ENCODE results near the gene BANF2. TPM values are rescaled to one million over a fixed set of nuclear protein-coding genes. Genes with fewer than 3 reads are reported as not detected.

BANF2 gene
- total and polyA plus RNA-seq, 2 of the 13 experiments (the other 11 are each of a cell fraction or from before 2014, with no cell fraction given), result 0.35 TPM; not detected in 1

DNA sequence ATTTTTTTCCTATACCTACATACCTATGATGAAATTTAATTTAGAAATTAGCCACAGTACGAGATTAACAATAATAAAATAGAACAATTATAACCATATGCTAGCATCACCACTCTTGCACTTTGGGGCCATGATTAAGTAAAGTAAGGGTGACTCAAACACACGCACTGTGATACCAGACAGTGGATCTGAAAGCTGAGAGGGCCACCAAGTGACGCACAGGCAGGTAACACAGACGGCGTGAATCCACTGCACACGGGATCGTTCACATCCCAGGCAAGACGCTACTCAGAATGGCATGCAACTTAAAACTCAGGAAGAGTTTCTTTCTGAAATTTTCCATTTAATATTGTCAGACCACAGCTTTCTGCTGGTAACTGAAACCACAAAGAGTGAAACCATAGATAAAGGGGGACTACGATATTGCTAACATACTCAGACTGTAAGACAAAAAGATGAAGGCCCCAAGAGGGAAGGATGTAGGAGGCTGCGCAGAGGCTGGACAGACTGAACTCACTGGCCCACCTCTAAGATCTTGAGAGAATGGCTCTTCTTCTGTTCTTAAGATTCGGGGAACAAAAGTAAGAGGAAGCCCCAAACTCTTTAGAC, 35.6 kb upstream of the BANF2 start:
- peaks cover 95% of the 10 kb centered on the region for H4K20me1 ChIP-seq (ENCODE audit: insufficient read depth, low read length)
- POLR2A ChIA-PET, result interaction anchor here (0.8 to 4.5 kb wide), 4 partner anchors 9 to 18 kb away, joined by 3 to 18 read pairs (median 12); partner anchors contain the start of gene RRBP1
- peaks cover 28 to 67% of the 10 kb centered on the region in 2 experiments for H3K36me3 ChIP-seq (replicated peaks in 1 of 2; ENCODE audit: control insufficient read depth in 1 of 2, insufficient read depth in 2 of 2, low read length in 2 of 2)
- H3K4me1 ChIP-seq (ENCODE audit: insufficient read depth, low read length), result peaks cover 60% of the 10 kb centered on the region
- H3K27ac ChIP-seq (ENCODE audit: extremely low read length, insufficient read depth, low read length), result no peak overlapping the region
- FAIRE-seq, result no peak
- ATAC-seq, result peak; percentile 4; the same call in 2 of the 3 replicates
- in situ Hi-C loops (cut with HindIII; ENCODE audit: extremely low pct_ligation_motif_present, low pct_unique_long_range_greater_than_20kb), result no loop called here
- DNase-seq (ENCODE audit: low spot score), result no peak
- H3K9me3 ChIP-seq (ENCODE audit: low read length), result no peaks in the 10 kb centered on the region
- BruUV-seq (replicated peaks), result no TSS peak
- intact Hi-C loops (cut with micrococcal nuclease; ENCODE audit: unreplicated experiment), result no loop called here
- H2AFZ ChIP-seq (ENCODE audit: low read length), result no peak overlapping the region
- H3K79me2 ChIP-seq (ENCODE audit: insufficient read depth, low read length), result peaks cover 95% of the 10 kb centered on the region
- WGBS (ENCODE audit: low lambda C conversion rate), result 93% methylated on average over 11 of the region's 11 CpGs
- H3K9ac ChIP-seq (ENCODE audit: insufficient read depth, low read depth, low read length), result no peak overlapping the region
- TF ChIP-seq RBM22 (optimal IDR thresholded peaks at IDR 0.05; ENCODE audit: low read length) (peak; percentile 95), ZNF501 (CRISPR knock-in tag; IDR thresholded peaks at IDR 0.05) (0 out of 2 replicates have a peak, but pooled peaks have one; percentile 33), TAF15 (IDR thresholded peaks at IDR 0.05; ENCODE audit: low read depth, low read length, poor library complexity, severe bottlenecking) (no peak)
- TF ChIP-seq, protein P1, sequence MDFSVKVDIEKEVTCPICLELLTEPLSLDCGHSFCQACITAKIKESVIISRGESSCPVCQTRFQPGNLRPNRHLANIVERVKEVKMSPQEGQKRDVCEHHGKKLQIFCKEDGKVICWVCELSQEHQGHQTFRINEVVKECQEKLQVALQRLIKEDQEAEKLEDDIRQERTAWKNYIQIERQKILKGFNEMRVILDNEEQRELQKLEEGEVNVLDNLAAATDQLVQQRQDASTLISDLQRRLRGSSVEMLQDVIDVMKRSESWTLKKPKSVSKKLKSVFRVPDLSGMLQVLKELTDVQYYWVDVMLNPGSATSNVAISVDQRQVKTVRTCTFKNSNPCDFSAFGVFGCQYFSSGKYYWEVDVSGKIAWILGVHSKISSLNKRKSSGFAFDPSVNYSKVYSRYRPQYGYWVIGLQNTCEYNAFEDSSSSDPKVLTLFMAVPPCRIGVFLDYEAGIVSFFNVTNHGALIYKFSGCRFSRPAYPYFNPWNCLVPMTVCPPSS (IDR thresholded peaks at IDR 0.05), result no peak
- TF ChIP-seq, protein P2, sequence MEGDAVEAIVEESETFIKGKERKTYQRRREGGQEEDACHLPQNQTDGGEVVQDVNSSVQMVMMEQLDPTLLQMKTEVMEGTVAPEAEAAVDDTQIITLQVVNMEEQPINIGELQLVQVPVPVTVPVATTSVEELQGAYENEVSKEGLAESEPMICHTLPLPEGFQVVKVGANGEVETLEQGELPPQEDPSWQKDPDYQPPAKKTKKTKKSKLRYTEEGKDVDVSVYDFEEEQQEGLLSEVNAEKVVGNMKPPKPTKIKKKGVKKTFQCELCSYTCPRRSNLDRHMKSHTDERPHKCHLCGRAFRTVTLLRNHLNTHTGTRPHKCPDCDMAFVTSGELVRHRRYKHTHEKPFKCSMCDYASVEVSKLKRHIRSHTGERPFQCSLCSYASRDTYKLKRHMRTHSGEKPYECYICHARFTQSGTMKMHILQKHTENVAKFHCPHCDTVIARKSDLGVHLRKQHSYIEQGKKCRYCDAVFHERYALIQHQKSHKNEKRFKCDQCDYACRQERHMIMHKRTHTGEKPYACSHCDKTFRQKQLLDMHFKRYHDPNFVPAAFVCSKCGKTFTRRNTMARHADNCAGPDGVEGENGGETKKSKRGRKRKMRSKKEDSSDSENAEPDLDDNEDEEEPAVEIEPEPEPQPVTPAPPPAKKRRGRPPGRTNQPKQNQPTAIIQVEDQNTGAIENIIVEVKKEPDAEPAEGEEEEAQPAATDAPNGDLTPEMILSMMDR (CRISPR knock-in tag; IDR thresholded peaks at IDR 0.05), result 0 out of 2 replicates have a peak, but pooled peaks have one; percentile 7
- TF ChIP-seq, protein P3, sequence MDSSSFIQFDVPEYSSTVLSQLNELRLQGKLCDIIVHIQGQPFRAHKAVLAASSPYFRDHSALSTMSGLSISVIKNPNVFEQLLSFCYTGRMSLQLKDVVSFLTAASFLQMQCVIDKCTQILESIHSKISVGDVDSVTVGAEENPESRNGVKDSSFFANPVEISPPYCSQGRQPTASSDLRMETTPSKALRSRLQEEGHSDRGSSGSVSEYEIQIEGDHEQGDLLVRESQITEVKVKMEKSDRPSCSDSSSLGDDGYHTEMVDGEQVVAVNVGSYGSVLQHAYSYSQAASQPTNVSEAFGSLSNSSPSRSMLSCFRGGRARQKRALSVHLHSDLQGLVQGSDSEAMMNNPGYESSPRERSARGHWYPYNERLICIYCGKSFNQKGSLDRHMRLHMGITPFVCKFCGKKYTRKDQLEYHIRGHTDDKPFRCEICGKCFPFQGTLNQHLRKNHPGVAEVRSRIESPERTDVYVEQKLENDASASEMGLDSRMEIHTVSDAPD (CRISPR knock-in tag; IDR thresholded peaks at IDR 0.05), result no peak
- TF ChIP-seq, protein P4, sequence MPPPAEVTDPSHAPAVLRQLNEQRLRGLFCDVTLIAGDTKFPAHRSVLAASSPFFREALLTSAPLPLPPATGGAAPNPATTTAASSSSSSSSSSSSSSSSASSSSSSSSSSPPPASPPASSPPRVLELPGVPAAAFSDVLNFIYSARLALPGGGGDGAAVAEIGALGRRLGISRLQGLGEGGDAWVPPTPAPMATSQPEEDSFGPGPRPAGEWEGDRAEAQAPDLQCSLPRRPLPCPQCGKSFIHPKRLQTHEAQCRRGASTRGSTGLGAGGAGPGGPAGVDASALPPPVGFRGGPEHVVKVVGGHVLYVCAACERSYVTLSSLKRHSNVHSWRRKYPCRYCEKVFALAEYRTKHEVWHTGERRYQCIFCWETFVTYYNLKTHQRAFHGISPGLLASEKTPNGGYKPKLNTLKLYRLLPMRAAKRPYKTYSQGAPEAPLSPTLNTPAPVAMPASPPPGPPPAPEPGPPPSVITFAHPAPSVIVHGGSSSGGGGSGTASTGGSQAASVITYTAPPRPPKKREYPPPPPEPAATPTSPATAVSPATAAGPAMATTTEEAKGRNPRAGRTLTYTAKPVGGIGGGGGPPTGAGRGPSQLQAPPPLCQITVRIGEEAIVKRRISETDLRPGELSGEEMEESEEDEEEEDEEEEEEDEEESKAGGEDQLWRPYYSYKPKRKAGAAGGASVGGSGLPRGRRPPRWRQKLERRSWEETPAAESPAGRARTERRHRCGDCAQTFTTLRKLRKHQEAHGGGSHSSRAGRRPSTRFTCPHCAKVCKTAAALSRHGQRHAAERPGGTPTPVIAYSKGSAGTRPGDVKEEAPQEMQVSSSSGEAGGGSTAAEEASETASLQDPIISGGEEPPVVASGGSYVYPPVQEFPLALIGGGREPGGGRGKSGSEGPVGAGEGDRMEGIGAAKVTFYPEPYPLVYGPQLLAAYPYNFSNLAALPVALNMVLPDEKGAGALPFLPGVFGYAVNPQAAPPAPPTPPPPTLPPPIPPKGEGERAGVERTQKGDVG (CRISPR knock-in tag; IDR thresholded peaks at IDR 0.05; ENCODE audit: borderline replicate concordance), result peak; percentile 28; the same call in 1 of the 2 replicates
- no peaks in the 10 kb centered on the region for H3K27me3 ChIP-seq (ENCODE audit: control insufficient read depth in 1 of 2, insufficient read depth in 2 of 2, low read length in 2 of 2)
- H3K4me2 ChIP-seq (ENCODE audit: low read depth, low read length), result peak overlapping the region; percentile 13; the same call in 1 of the 2 replicates
- H3K4me3 ChIP-seq (replicated peaks in 1 of 3; ENCODE audit: insufficient read depth in 1 of 3, low read depth in 2 of 3, low read length in 3 of 3), result no peak overlapping the region
- CTCF ChIA-PET (ENCODE audit: low intra/inter-chr PET ratio, low total read pairs), result no interaction called here

Data from HepG2 (cell line).